Bronchial epithelial cell (primary cell): ENCODE results near the gene JPT2. TPM values are rescaled to one million over a fixed set of nuclear protein-coding genes. Genes with fewer than 3 reads are reported as not detected.

ENCODE experiments used
- DNase-seq: peaks from one replicate; pipeline ENCODE4 v3.0.0-alpha.2; 2010; ENCODE audit warnings: low read depth
- FAIRE-seq: peaks from 2 replicates; lab custom pipeline; 2011; peaks lifted over from hg19 to GRCh38; lab: Jason Lieb, UNC
- H3K27me3 ChIP-seq: 2 replicates; pipeline ENCODE4 v1.5.1; 2011; ENCODE audit warnings: low read length; ENCODE audit not compliant: control insufficient read depth, insufficient read depth
- H3K36me3 ChIP-seq: 2 replicates; pipeline ENCODE4 v1.5.1; 2011; ENCODE audit warnings: low read length; ENCODE audit not compliant: control insufficient read depth, insufficient read depth
- H3K4me3 ChIP-seq: 2 replicates; pipeline ENCODE4 v1.5.1; 2011; ENCODE audit warnings: mild to moderate bottlenecking, low read depth, low read length, control low read depth
- CTCF ChIP-seq: IDR thresholded peaks from 2 replicates; pipeline ENCODE4 v1.5.1; 2011; ENCODE audit warnings: mild to moderate bottlenecking, moderate library complexity, low read length, control low read depth, inconsistent platforms; ENCODE audit not compliant: insufficient read depth, severe bottlenecking
- total RNA-seq: library from RNA; depleted of rRNA; stranded (reverse); fragments of >200 nt; gene quantifications from 2 replicates; pipeline ENCODE4 v1.2.1, GENCODE V29; 2014

The JPT2 gene
- total RNA-seq, 1 donor from 2014 or later: 59.2 TPM

- TF ChIP-seq CTCF: no peak
- Histone ChIP-seq H3K4me3 (no peak overlapping the region), H3K36me3 (peaks cover 27% of the 10 kb centered on the region), H3K27me3 (no peaks in the 10 kb centered on the region)
- DNase-seq (no peak), FAIRE-seq (no peak)
These were observed 66.3 kb downstream of the JPT2 start for GRCh38 chr16:1744338-1744840.

GRCh38 chr16:1745181-1745899 is 67.3 kb downstream of the JPT2 start:
- no peak for FAIRE-seq
- no peak for DNase-seq
- no peak overlapping the region for H3K4me3 ChIP-seq
- no peaks in the 10 kb centered on the region for H3K27me3 ChIP-seq
- no peak for TF ChIP-seq CTCF
- H3K36me3 ChIP-seq: peaks cover 27% of the 10 kb centered on the region

GRCh38 chr16:1745900-1746692 is 68.0 kb downstream of the JPT2 start:
- no peak for DNase-seq
- no peak for FAIRE-seq
- TF ChIP-seq CTCF: no peak
- no peaks in the 10 kb centered on the region for H3K27me3 ChIP-seq
- peaks cover 26% of the 10 kb centered on the region for H3K36me3 ChIP-seq
- no peak overlapping the region for H3K4me3 ChIP-seq

GRCh38 chr16:1746693-1747195 is 68.7 kb downstream of the JPT2 start:
- FAIRE-seq (no peak), DNase-seq (peak; percentile 64)
- H3K4me3 ChIP-seq: no peak overlapping the region
- H3K36me3 ChIP-seq: peaks cover 27% of the 10 kb centered on the region
- no peaks in the 10 kb centered on the region for H3K27me3 ChIP-seq
- TF ChIP-seq CTCF: no peak

GRCh38 chr16:1747934-1748333 is 69.9 kb downstream of the JPT2 start:
- H3K4me3 ChIP-seq: no peak overlapping the region
- no peaks in the 10 kb centered on the region for H3K27me3 ChIP-seq
- H3K36me3 ChIP-seq: peaks cover 35% of the 10 kb centered on the region
- no peak for TF ChIP-seq CTCF
- FAIRE-seq (no peak), DNase-seq (no peak)
